ENCODE measurements around the gene ANKEF1.

DNA sequence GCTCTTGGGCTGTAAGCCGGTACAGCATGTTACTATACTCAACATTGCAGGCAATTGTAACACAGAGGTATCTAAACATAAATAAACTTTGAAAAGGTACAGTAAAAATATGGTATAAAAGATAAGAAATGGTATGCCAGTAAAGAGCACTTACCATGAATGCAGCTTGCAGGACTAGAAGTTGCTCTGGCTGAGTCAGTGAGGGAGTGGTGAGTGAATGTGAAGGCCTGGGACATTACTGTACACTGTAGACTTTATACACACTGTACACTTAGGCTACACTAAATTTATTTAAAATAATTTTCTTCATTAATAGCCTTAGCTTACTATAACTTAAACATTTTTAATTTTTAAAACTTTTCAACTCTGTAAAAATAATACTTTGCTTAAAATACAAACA lies 37.8 kb upstream of the ANKEF1 start:
- TF ChIP-seq CTCF (IDR thresholded peaks at IDR 0.05; ENCODE audit: low read depth, low read length): no peak
- TF ChIP-seq POLR2A (IDR thresholded peaks at IDR 0.05; ENCODE audit: extremely low read depth, insufficient read length): no peak
